ENCODE measurements around the gene FKBP5.

The FKBP5 gene

DNA sequence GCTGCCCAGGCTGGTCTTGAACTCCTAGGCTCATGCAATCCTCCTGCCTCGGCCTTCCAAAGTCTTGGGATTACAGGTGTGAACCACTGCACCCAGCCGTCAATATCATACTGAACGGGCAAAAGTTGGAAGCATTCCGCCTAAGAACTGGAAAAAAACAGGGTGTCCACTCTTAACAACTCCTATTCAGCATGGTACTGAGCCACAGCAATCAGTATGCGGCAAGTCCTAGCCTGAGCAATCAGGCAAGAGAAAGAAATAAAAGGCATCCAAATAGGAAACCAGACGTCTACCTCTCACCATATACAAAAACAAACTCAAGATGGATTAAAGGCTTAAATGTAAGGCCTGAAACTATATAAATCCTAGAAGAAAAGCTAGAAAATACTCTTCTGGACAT, 83.1 kb downstream of the FKBP5 start:
- Histone ChIP-seq H3K36me3 (ENCODE audit: insufficient read depth, low read length) (peaks cover 52% of the 10 kb centered on the region), H3K9me2 (ENCODE audit: low read depth, low read length) (no peaks in the 10 kb centered on the region), H3K4me1 (ENCODE audit: insufficient read depth, low read length, severe bottlenecking) (peaks cover 27% of the 10 kb centered on the region), H3K27ac (ENCODE audit: low read depth, low read length, poor library complexity, severe bottlenecking) (no peak overlapping the region), H3K9ac (ENCODE audit: low read length) (no peak overlapping the region), H2AFZ (ENCODE audit: low read length) (no peak overlapping the region), H3K27me3 (ENCODE audit: insufficient read depth, low read length) (no peaks in the 10 kb centered on the region), H4K20me1 (ENCODE audit: insufficient read depth, low read length) (no peaks in the 10 kb centered on the region), H3K4me3 (ENCODE audit: low read depth, low read length, poor library complexity, severe bottlenecking) (no peak overlapping the region), H3K4me2 (ENCODE audit: low read length) (no peak overlapping the region), H3K9me3 (ENCODE audit: low read length) (no peaks in the 10 kb centered on the region), H3F3A (ENCODE audit: insufficient read depth, low read length) (no peaks in the 10 kb centered on the region), H3K79me2 (ENCODE audit: insufficient read depth, low read length) (no peaks in the 10 kb centered on the region)
- TF ChIP-seq CTCF (IDR thresholded peaks at IDR 0.05; ENCODE audit: low read length) (no peak), EZH2 (IDR thresholded peaks at IDR 0.05; ENCODE audit: borderline replicate concordance, low read length) (no peak)

- Histone ChIP-seq H3K27me3 (ENCODE audit: insufficient read depth, low read length) (no peaks in the 10 kb centered on the region), H3K4me1 (ENCODE audit: insufficient read depth, low read length, severe bottlenecking) (peaks cover 30% of the 10 kb centered on the region), H4K20me1 (ENCODE audit: insufficient read depth, low read length) (no peaks in the 10 kb centered on the region), H3K9ac (ENCODE audit: low read length) (no peak overlapping the region), H2AFZ (ENCODE audit: low read length) (no peak overlapping the region), H3K79me2 (ENCODE audit: insufficient read depth, low read length) (no peaks in the 10 kb centered on the region), H3K36me3 (ENCODE audit: insufficient read depth, low read length) (peaks cover 49% of the 10 kb centered on the region), H3K4me3 (ENCODE audit: low read depth, low read length, poor library complexity, severe bottlenecking) (no peak overlapping the region), H3K9me3 (ENCODE audit: low read length) (no peaks in the 10 kb centered on the region), H3K27ac (ENCODE audit: low read depth, low read length, poor library complexity, severe bottlenecking) (peak overlapping the region; percentile 86), H3F3A (ENCODE audit: insufficient read depth, low read length) (no peaks in the 10 kb centered on the region), H3K4me2 (ENCODE audit: low read length) (no peak overlapping the region; the same call in 1 of the 2 replicates), H3K9me2 (ENCODE audit: low read depth, low read length) (no peaks in the 10 kb centered on the region)
- TF ChIP-seq CTCF (IDR thresholded peaks at IDR 0.05; ENCODE audit: low read length): no peak
- no peak for TF ChIP-seq EZH2 (IDR thresholded peaks at IDR 0.05; ENCODE audit: borderline replicate concordance, low read length)
These were observed 85.2 kb downstream of the FKBP5 start for GRCh38 chr6:35603326-35604202.

GRCh38 chr6:35602133-35602946, 86.4 kb downstream of the FKBP5 start:
- Histone ChIP-seq H3K27me3 (ENCODE audit: insufficient read depth, low read length) (no peaks in the 10 kb centered on the region), H3K27ac (ENCODE audit: low read depth, low read length, poor library complexity, severe bottlenecking) (peak overlapping the region; percentile 86), H3K36me3 (ENCODE audit: insufficient read depth, low read length) (peaks cover 42% of the 10 kb centered on the region), H3K9me3 (ENCODE audit: low read length) (no peaks in the 10 kb centered on the region), H3K9me2 (ENCODE audit: low read depth, low read length) (no peaks in the 10 kb centered on the region), H3K4me2 (ENCODE audit: low read length) (peak overlapping the region; percentile 58), H3K79me2 (ENCODE audit: insufficient read depth, low read length) (no peaks in the 10 kb centered on the region), H3F3A (ENCODE audit: insufficient read depth, low read length) (no peaks in the 10 kb centered on the region), H2AFZ (ENCODE audit: low read length) (no peak overlapping the region), H3K4me1 (ENCODE audit: insufficient read depth, low read length, severe bottlenecking) (peaks cover 30% of the 10 kb centered on the region), H3K9ac (ENCODE audit: low read length) (peak overlapping the region; percentile 44; the same call in 1 of the 2 replicates), H4K20me1 (ENCODE audit: insufficient read depth, low read length) (no peaks in the 10 kb centered on the region), H3K4me3 (ENCODE audit: low read depth, low read length, poor library complexity, severe bottlenecking) (peak overlapping the region; percentile 13)
- TF ChIP-seq EZH2 (IDR thresholded peaks at IDR 0.05; ENCODE audit: borderline replicate concordance, low read length) (no peak), CTCF (IDR thresholded peaks at IDR 0.05; ENCODE audit: low read length) (no peak)

Data from OCI-LY1 (cell line).